CD8-positive, alpha-beta memory T cell (primary cell): ENCODE data around the gene MALRD1. TPM values are rescaled to one million over a fixed set of nuclear protein-coding genes. Genes with fewer than 3 reads are reported as not detected.
"Not testable (repeated sequence)": the region's sequence is repeated elsewhere in the genome, so short reads cannot be mapped to it uniquely, and the experiment has no call there.

Experiments used
- CTCF ChIA-PET: fragments of 350-600 bp; sonication (Branson Sonifier 250); formaldehyde crosslinking; loops from one replicate; lab custom pipeline; 2021; ENCODE audit warnings: antibody characterized with exemption; lab: Charles Lee
- POLR2A ChIA-PET: fragments of 350-600 bp; sonication (Branson Sonifier 250); formaldehyde crosslinking; loops from one replicate; lab custom pipeline; 2021; ENCODE audit warnings: antibody characterized with exemption; lab: Charles Lee
- DNase-seq, 5 donors: peaks; one replicate each; pipeline versions ENCODE4 v3.0.0 to v3.0.0-alpha.2; 2020 to 2022; ENCODE audit warnings: mixed read lengths in 1 of 5
- H3K27ac ChIP-seq: one replicate; pipeline ENCODE4 v1.7.0; 2013; ENCODE audit warnings: low read depth, mild to moderate bottlenecking, low read length, moderate library complexity
- H3K27me3 ChIP-seq: 2 replicates; pipeline ENCODE4 v1.7.0; 2013; ENCODE audit warnings: low read length, mild to moderate bottlenecking; ENCODE audit not compliant: insufficient read depth, poor library complexity, severe bottlenecking
- H3K36me3 ChIP-seq: 2 replicates; pipeline ENCODE4 v1.7.0; 2013; ENCODE audit warnings: mild to moderate bottlenecking, low read length, moderate library complexity; ENCODE audit not compliant: insufficient read depth
- H3K4me1 ChIP-seq: 2 replicates; pipeline ENCODE4 v1.7.0; 2013; ENCODE audit warnings: mild to moderate bottlenecking, low read length, moderate library complexity; ENCODE audit not compliant: insufficient read depth
- H3K4me3 ChIP-seq: 2 replicates; pipeline ENCODE4 v1.7.0; 2013; ENCODE audit warnings: mild to moderate bottlenecking, low read length
- H3K9me3 ChIP-seq: 2 replicates; pipeline ENCODE4 v1.7.0; 2013; ENCODE audit warnings: mild to moderate bottlenecking, low read length
- H3K27ac Mint-ChIP-seq, 8 donors: one replicate each; pipeline ENCODE4 v1.8.0; 2020 to 2021; ENCODE audit warnings: mixed read lengths in 8 of 8, mild to moderate bottlenecking in 6 of 8, inconsistent platforms in 3 of 8, moderate library complexity in 3 of 8
- H3K27me3 Mint-ChIP-seq, 2 donors: one replicate each; pipeline ENCODE4 v1.8.0; 2020 to 2021; ENCODE audit warnings: mixed read lengths in 2 of 2, mild to moderate bottlenecking in 1 of 2, moderate library complexity in 1 of 2
- H3K36me3 Mint-ChIP-seq, 3 donors: one replicate each; pipeline ENCODE4 v1.8.0; 2020 to 2021; ENCODE audit warnings: mixed read lengths in 3 of 3, inconsistent platforms in 1 of 3, mild to moderate bottlenecking in 1 of 3
- H3K4me1 Mint-ChIP-seq, 3 donors: one replicate each; pipeline ENCODE4 v1.8.0; 2020 to 2021; ENCODE audit warnings: mixed read lengths in 3 of 3, inconsistent platforms in 1 of 3, mild to moderate bottlenecking in 1 of 3
- H3K4me3 Mint-ChIP-seq, 7 donors: one replicate each; pipeline ENCODE4 v1.8.0; 2020 to 2021; ENCODE audit warnings: mixed read lengths in 7 of 7, mild to moderate bottlenecking in 6 of 7, moderate library complexity in 4 of 7, inconsistent platforms in 2 of 7
- H3K9me3 Mint-ChIP-seq, 5 donors: one replicate each; pipeline ENCODE4 v1.8.0; 2020 to 2022; ENCODE audit warnings: mixed read lengths in 5 of 5, mild to moderate bottlenecking in 3 of 5, moderate library complexity in 2 of 5, inconsistent platforms in 1 of 5
- polyA plus RNA-seq: library from polyadenylated mRNA; unstranded; fragments of 300-500 nt; fragmentation: Illumina TruSeq; gene quantifications from one replicate; pipeline ENCODE4 v1.2.3, GENCODE V29; 2021
- total RNA-seq, 2 experiments: library from RNA; stranded (reverse); gene quantifications; one replicate each; pipeline ENCODE4 v1.2.3, GENCODE V29; 2021

The MALRD1 gene
- total and polyA plus RNA-seq, 3 experiments from 2014 or later = not detected

DNA sequence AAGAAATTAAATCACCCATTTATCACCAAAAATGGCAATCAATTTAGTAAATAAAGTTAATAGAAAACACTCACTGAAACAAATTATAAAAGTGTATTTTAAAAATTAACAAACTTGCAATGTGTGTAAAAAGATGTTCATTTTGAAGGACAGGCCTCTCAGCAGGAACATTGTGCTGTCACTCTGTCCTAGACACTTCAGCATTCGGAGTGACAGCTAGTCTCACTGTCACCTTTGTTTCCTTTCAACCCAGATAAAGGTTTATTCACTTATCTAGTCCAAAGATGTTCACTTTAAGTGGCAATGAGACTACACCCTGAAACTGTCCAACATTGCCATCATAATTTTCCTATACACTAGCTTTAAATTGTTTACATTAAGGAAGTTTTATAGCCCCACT lies 675.7 kb downstream of the MALRD1 start:
- Histone ChIP-seq H3K4me1 (no peaks in the 10 kb centered on the region), H3K27me3 (no peaks in the 10 kb centered on the region), H3K36me3 (no peaks in the 10 kb centered on the region), H3K27ac (no peak overlapping the region), H3K4me3 (no peak overlapping the region), H3K9me3 (no peaks in the 10 kb centered on the region)
- DNase-seq = no peak
- Mint-ChIP-seq H3K4me3 (no peak overlapping the region), H3K27me3 (no peaks in the 10 kb centered on the region), H3K4me1 (no peaks in the 10 kb centered on the region), H3K27ac (no peak overlapping the region), H3K9me3 (peaks cover 2 to 16% (median 8%) of the 10 kb centered on the region in 5 donors), H3K36me3 (no peaks in the 10 kb centered on the region)
- POLR2A ChIA-PET = no interaction called here
- CTCF ChIA-PET = no interaction called here

DNA sequence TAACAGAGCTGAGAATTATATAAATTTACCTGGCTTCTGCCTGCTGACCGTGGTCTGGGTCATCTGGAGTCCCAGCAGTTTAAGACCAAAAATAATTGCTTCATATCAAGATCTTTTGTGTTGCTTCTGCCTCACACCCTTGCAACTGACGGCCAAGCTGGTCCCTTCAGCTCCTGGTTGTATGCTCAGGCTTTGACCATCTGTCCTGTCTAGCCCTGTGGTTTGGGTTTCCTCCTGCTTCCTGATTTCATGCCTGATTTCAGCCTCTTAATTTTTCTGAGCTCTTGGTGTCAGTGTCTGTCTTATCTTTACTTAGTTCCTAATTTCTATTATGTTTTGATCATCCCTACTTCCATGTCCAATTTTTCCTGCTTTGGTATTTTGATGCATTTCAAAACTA lies 679.8 kb downstream of the MALRD1 start:
- Histone ChIP-seq H3K27me3 (no peaks in the 10 kb centered on the region), H3K4me3 (no peak overlapping the region), H3K27ac (no peak overlapping the region), H3K36me3 (no peaks in the 10 kb centered on the region), H3K4me1 (no peaks in the 10 kb centered on the region), H3K9me3 (no peaks in the 10 kb centered on the region)
- no peak for DNase-seq
- ChIA-PET CTCF (no interaction called here), POLR2A (no interaction called here)
- Mint-ChIP-seq H3K27ac (no peak overlapping the region), H3K36me3 (no peaks in the 10 kb centered on the region), H3K4me1 (no peaks in the 10 kb centered on the region), H3K4me3 (no peak overlapping the region), H3K27me3 (no peaks in the 10 kb centered on the region), H3K9me3 (peaks cover 0 to 14% (median 10%) of the 10 kb centered on the region in 5 donors)

DNA sequence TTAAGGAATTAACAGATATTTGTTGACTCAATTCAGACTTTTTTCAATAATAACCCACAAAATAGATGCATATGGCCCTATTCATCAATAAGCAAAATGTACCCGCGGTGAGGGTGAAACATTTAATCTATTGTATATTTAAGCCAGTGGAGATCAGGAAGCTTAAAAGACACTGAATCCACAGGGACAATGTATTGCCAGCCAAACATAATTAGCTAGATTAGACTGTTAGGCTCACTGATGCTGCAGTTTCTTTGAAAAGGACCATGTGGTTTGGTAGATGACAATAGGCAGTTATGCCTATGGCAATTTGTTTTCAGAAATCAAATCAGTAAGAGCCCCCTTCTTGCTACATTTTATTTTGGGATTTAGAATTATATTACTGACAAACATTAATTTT lies 680.4 kb downstream of the MALRD1 start:
- Histone ChIP-seq H3K36me3 (no peaks in the 10 kb centered on the region), H3K4me1 (no peaks in the 10 kb centered on the region), H3K4me3 (no peak overlapping the region), H3K27me3 (no peaks in the 10 kb centered on the region), H3K27ac (no peak overlapping the region), H3K9me3 (no peaks in the 10 kb centered on the region)
- Mint-ChIP-seq H3K9me3 (peaks cover 0 to 14% (median 10%) of the 10 kb centered on the region in 5 donors), H3K4me3 (no peak overlapping the region), H3K27me3 (no peaks in the 10 kb centered on the region), H3K27ac (no peak overlapping the region), H3K4me1 (no peaks in the 10 kb centered on the region), H3K36me3 (no peaks in the 10 kb centered on the region)
- ChIA-PET CTCF (no interaction called here), POLR2A (no interaction called here)
- no peak for DNase-seq

DNA sequence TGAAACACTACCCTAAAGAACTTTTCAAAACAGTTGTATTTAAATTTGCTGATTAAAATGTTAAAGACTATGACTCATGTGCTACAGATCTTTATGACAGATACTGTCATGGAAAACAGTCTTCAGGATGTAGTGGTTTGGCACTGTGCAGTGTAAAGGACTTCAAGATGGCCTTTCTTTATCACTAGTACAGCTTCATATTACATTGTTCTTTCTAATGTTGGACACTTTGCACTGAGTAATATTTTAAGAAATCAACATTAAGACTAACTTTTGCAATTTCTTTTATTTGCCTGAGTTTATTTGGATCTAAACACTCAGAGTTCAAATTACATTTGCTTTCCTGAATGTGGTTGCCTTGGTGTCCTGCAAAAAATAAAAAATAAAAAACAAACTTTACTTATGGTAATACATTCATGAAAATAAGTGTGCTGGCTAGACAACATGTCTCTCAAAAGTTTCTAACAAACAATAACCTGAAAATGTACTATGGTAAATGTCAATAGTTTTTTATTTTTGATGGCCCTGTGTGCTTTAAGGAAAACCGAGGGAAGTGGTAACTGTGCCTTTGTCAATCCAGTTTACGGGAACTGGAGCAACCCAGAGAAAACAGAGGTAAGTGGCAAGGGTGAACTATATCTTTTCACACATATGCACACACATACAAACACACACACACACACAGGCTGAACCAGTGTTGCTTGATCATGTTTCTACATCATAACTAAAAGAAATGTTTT lies 681.7 kb downstream of the MALRD1 start:
- Mint-ChIP-seq H3K27ac (no peak overlapping the region), H3K9me3 (peaks cover 0 to 11% (median 7%) of the 10 kb centered on the region in 5 donors), H3K4me1 (no peaks in the 10 kb centered on the region), H3K27me3 (no peaks in the 10 kb centered on the region), H3K4me3 (no peak overlapping the region), H3K36me3 (no peaks in the 10 kb centered on the region)
- no peaks in the 10 kb centered on the region for H3K4me1 ChIP-seq
- ChIA-PET POLR2A (no interaction called here), CTCF (no interaction called here)
- no peaks in the 10 kb centered on the region for H3K9me3 ChIP-seq
- DNase-seq = no peak
- no peaks in the 10 kb centered on the region for H3K36me3 ChIP-seq
- H3K4me3 ChIP-seq = no peak overlapping the region
- no peak overlapping the region for H3K27ac ChIP-seq
- no peaks in the 10 kb centered on the region for H3K27me3 ChIP-seq

DNA sequence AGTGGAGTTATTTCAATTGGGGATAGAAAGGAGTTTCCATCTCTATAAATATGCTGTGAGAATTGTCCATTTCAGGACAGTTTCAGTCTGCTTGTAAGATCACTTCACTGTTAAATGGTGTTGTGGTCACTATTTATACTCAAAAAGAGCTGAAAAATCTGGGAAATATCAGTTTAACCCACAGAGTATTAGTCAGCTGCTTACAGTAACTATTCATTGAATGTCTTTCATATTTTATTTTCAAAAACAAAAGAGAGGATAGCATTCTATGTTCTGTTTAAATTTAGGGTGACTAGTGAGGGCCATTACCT lies 682.3 kb downstream of the MALRD1 start:
- H3K4me1 Mint-ChIP-seq = no peaks in the 10 kb centered on the region
- no peaks in the 10 kb centered on the region for H3K27me3 ChIP-seq
- H3K27ac ChIP-seq = no peak overlapping the region
- H3K36me3 Mint-ChIP-seq = no peaks in the 10 kb centered on the region
- H3K27ac Mint-ChIP-seq = no peak overlapping the region
- DNase-seq = no peak
- POLR2A ChIA-PET = no interaction called here
- CTCF ChIA-PET = no interaction called here
- H3K4me3 Mint-ChIP-seq = no peak overlapping the region
- no peaks in the 10 kb centered on the region for H3K27me3 Mint-ChIP-seq
- no peaks in the 10 kb centered on the region for H3K36me3 ChIP-seq
- peaks cover 0 to 10% (median 7%) of the 10 kb centered on the region in 5 donors for H3K9me3 Mint-ChIP-seq
- no peaks in the 10 kb centered on the region for H3K9me3 ChIP-seq
- H3K4me3 ChIP-seq = no peak overlapping the region
- H3K4me1 ChIP-seq = no peaks in the 10 kb centered on the region

DNA sequence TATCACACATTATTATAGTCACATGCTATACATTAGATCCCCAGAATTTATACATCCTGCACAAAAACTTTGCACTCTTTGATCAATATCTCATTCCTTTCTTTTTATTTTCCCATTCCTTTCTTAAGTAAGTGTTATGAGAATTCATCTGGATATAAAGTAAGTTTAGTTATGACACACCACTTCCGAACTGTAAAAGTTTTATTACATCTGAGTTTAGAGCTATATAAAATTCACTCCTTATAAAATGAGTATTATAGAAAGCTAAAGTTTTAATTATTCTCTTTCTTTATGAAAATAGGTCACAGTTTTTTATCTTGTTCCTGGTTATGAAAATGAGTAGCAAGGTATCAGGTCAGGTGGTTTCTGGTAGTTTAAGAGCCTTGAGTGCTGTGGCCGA lies 683.0 kb downstream of the MALRD1 start:
- H3K36me3 ChIP-seq = no peaks in the 10 kb centered on the region
- H3K27ac Mint-ChIP-seq = no peak overlapping the region
- ChIA-PET POLR2A (no interaction called here), CTCF (no interaction called here)
- H3K9me3 Mint-ChIP-seq = peaks cover 0 to 12% (median 7%) of the 10 kb centered on the region in 5 donors
- no peaks in the 10 kb centered on the region for H3K4me1 Mint-ChIP-seq
- no peak overlapping the region for H3K4me3 ChIP-seq
- no peak for DNase-seq
- no peaks in the 10 kb centered on the region for H3K36me3 Mint-ChIP-seq
- H3K9me3 ChIP-seq = no peaks in the 10 kb centered on the region
- no peaks in the 10 kb centered on the region for H3K27me3 ChIP-seq
- H3K4me1 ChIP-seq = no peaks in the 10 kb centered on the region
- no peaks in the 10 kb centered on the region for H3K27me3 Mint-ChIP-seq
- H3K27ac ChIP-seq = no peak overlapping the region
- no peak overlapping the region for H3K4me3 Mint-ChIP-seq

DNA sequence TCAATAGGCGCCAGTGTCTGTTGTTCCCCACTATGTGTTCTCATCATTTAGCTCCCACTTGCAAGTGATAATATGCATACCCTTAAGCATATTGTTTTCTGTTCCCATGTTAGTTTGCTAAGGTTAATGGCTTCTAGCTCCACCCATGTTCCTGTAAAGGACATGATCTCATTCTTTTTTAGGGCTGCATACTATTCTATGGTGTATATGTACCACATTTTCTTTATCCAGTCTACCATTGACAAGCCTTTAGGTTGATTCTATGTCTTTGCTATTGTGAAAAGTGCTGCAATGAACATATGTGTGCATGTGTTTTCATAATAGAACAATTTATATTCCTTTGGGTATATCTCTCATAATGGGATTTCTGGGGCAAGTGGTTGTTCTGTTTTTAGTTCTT lies 689.8 kb downstream of the MALRD1 start:
- Histone ChIP-seq H3K27me3 (no peaks in the 10 kb centered on the region), H3K36me3 (no peaks in the 10 kb centered on the region), H3K9me3 (no peaks in the 10 kb centered on the region), H3K27ac (no peak overlapping the region), H3K4me3 (no peak overlapping the region), H3K4me1 (no peaks in the 10 kb centered on the region)
- Mint-ChIP-seq H3K4me1 (no peaks in the 10 kb centered on the region), H3K9me3 (peaks cover 4 to 14% (median 10%) of the 10 kb centered on the region in 5 donors), H3K27me3 (no peaks in the 10 kb centered on the region), H3K36me3 (no peaks in the 10 kb centered on the region), H3K27ac (no peak overlapping the region), H3K4me3 (no peak overlapping the region)
- no peak for DNase-seq
- ChIA-PET POLR2A (no interaction called here), CTCF (no interaction called here)

DNA sequence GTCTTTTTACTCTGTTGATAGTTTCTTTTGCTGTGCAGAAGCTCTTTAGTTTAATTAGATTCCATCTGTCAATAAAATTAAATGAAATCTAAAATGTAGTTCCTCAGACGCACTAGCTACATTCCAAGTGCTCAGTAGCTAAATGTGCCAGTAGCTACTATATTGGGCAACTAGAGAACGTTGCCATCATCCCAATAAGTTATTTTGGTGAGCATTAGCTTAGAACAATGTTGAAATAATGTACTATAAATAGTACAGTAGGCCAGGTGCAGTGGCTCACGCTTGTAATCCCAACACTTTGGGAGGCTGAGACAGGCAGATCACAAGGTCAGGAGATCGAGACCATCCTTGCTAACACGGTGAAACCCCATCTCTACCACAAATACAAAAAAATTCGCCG lies 690.6 kb downstream of the MALRD1 start:
- H3K27me3 ChIP-seq, H3K36me3 ChIP-seq, H3K27me3 Mint-ChIP-seq, H3K4me3 ChIP-seq, H3K4me1 ChIP-seq, H3K27ac ChIP-seq, H3K4me3 Mint-ChIP-seq, H3K9me3 ChIP-seq, H3K4me1 Mint-ChIP-seq, DNase-seq, POLR2A ChIA-PET, H3K27ac Mint-ChIP-seq, H3K36me3 Mint-ChIP-seq, CTCF ChIA-PET: not testable (repeated sequence)
- peaks cover 4 to 14% (median 10%) of the 10 kb centered on the region in 5 donors for H3K9me3 Mint-ChIP-seq
